Measurements from ENCODE around the gene CTRL.

DNA sequence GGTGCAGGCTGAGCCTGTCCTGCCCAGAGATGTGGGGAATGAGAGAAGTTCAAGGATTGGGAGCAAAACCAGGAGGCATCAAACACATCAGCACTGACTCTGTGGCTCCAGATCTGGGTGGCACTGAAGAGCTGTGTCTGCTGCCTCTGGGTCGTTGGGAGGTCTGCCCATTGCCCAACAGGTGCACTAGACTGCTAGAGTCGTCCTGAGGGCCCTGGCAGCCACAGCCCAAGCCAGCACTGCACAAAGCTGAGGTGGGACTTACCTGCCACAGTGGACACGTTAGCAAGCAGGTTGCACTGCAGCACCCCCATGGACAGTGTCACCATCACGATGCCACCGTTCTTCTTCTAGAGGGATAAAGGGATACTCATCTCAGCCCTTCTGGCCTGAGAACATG, 45.3 kb upstream of the CTRL start:
- no peak for TF ChIP-seq POLR2A (IDR thresholded peaks at IDR 0.05)
- TF ChIP-seq, protein P1, sequence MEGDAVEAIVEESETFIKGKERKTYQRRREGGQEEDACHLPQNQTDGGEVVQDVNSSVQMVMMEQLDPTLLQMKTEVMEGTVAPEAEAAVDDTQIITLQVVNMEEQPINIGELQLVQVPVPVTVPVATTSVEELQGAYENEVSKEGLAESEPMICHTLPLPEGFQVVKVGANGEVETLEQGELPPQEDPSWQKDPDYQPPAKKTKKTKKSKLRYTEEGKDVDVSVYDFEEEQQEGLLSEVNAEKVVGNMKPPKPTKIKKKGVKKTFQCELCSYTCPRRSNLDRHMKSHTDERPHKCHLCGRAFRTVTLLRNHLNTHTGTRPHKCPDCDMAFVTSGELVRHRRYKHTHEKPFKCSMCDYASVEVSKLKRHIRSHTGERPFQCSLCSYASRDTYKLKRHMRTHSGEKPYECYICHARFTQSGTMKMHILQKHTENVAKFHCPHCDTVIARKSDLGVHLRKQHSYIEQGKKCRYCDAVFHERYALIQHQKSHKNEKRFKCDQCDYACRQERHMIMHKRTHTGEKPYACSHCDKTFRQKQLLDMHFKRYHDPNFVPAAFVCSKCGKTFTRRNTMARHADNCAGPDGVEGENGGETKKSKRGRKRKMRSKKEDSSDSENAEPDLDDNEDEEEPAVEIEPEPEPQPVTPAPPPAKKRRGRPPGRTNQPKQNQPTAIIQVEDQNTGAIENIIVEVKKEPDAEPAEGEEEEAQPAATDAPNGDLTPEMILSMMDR (IDR thresholded peaks at IDR 0.05): no peak
